ENCODE measurements around the gene NFYC. TPM values are rescaled to one million over a fixed set of nuclear protein-coding genes. Genes with fewer than 3 reads are reported as not detected.

Gene NFYC
- total RNA-seq, 1 experiment from 2014 or later = 45.8 TPM

DNA sequence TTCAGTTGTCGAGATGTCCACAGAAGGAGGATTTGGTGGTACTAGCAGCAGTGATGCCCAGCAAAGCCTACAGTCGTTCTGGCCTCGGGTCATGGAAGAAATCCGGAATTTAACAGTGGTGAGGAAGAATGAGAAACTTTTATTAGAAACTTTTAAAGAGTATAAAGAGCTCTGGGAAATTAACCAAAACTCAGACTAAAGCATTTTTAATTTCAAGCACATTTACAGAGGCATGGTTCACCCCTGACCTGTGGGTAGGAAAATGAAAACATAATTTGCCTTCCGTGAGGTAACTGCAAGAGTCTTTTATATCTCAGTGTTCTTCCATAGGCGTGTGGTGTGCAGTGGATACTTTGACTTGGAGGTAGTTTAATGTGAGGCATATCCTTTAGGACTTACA is 47.3 kb downstream of the NFYC start:
- DNase-seq (ENCODE audit: low spot score) = no peak

DNA sequence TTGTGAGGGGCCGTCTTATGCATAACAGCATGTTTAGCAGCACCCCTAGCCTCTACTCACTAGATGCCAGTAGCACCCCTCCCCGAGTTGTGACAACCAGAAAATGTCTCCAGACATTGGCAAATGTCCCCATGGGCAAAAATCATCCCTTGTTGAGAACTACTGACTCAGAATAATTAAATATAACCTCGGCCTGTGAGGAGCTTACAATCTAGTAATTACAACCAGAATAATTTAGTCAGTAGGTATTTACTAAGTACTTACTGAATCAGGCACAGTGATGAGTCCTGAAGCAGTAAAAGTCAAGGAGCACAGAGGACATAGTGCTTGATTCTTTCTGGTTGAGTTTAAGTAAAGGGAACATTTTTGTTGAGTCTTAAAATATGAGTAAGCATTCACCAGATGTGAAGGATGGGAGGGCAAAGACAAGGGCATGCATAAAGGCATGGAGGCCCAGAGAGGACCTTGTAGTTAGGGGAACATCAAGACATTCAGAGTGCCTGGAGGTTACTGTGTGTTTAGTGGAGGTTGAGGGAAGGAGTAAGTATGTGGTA is 48.0 kb downstream of the NFYC start:
- DNase-seq (ENCODE audit: low spot score) = no peak

DNA sequence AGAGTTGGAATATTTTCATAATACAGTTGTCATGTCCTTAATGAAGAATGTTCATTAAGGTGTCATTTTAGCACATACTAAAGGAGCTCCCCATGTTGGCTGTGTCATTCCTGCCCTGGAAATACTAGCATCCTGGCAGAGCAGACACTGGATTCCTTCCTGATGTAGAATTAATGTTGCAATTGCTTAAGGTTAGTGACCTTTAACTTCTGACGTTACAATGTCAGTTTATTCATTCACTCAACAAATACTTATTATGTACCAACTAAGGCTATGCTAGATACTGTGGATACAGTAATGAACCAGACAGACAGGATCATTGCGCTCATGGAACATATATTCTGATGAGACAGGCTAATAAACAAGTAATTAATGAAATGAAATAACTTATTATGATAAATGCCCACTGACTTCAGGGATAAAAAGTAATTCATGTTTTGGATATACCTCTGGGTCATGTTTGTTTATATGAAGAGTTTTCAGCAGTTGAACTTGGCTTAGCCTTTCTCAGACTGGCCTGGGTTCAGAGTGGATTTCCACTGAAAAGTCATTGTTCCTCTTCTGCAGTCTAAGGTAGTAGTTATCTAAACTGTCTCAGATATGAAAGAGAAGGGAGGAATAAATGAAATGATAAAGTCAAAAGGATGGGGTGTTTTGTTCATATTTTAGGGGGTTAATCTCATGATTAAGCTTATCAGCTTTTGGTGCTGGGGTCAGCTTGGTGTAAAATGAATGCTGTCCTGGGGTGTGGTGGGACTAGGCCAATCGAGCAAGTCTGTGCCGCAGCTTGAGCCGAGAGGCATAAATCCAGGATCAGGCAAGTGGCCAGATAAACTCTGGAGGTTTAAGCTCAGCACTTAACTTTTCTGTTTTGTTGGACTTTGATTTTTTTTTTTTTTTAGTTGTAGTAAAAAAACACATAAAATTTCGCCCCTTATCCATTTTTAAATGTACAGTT is 48.8 kb downstream of the NFYC start:
- no peak for DNase-seq (ENCODE audit: low spot score)

DNA sequence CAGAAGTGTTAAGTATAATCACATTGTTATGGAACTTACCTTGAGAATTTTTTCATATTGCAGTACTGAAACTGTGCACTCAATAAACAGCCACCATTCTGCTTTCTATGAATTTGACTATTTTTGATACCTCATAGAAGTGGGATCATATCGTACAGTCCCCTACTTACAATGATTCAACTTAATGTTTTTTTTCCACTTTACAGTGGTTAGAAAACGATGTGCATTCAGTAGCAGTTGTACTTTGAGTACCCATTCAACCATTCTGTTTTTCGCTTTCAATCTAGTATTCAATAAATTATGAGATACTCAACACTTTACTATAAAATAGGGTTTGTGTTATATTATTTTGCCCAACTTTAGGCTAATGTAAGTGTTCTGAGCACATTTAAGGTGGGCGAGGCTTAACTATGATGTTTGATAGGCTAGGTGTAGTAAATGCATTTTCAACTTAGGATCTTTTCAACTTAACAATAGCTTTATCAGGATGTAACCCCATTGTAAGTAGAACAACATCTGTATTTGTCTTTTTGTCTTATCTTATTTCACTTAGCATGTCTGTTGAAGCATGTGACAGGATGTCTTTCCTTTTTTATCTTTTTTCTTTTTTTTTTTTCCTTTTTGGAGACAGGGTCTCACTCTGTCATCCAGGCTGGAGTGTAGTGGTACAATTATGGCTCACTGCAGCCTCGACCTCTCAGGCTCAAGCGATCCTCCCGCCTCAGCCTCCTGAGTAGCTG is 49.7 kb downstream of the NFYC start:
- no peak for DNase-seq (ENCODE audit: low spot score)

DNA sequence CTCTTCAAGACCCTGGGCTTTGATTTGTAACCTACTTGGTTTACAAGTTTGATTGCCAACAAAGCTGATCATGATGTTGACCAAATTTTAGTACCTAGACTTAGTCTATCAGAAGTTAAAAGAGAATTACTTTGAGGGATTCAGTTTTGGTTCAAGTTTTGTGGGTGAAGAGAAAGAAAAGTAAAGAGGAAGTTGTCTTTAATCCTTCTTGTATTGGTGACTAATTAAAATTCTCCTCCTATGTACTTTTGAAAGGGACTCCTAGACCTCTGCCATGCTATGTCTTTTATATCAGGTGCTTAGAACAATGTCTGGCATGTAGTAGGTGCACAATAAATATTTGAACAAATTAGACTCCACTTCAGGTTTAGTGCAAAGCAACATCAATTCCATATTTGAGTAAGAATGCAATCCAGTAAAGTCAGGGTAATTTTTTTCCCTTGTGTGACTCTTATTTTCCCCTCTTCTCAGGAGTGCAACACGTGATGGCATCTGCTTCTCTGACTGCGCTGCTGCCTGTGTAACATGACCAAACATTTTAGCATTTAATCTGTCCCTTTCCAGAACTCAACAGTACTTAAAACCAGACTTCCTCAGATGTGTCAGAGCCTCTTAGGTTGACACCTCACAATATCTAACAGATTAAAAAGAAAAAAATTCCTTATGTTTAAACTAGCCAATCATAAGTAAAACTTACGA is 51.0 kb downstream of the NFYC start:
- DNase-seq (ENCODE audit: low spot score) = no peak

DNA sequence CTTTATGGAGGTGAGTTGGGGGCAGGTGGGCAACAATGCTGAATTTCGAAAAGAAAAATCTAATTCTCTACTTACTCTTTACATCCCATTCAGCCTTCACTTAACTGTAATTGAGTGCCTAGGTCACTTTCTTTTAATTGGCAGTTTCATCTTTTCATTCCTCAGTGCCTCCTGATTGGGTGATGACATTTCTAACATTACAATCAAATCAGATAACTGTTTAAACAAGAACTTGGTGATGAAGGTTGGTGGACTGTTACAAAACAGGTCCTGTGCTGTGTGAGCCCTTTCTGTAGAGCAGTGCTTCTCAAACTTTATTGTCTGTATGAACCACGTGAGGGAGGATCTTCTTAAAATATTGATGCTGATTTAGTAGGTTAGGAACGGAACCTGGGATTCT is 51.9 kb downstream of the NFYC start:
- no peak for DNase-seq (ENCODE audit: low spot score)

DNA sequence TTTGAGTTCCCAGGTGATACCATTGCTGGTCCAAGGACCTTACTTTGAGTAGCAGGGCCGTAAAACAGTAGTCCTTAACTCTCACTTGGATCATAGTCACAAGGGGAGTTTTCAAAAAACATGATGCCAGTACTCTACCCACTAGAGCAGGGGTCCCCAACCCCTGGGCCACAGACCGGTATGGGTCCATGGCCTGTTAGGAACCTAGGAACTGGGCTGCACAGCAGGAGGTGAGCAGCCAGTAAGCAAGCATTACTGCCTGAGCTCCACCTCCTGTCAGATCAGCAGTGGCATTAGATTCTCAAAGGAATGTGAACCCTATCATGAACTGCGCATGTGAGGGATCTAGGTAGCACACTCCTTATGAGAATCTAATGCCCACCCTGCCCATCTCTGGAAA is 52.4 kb downstream of the NFYC start:
- no peak for DNase-seq (ENCODE audit: low spot score)

DNA sequence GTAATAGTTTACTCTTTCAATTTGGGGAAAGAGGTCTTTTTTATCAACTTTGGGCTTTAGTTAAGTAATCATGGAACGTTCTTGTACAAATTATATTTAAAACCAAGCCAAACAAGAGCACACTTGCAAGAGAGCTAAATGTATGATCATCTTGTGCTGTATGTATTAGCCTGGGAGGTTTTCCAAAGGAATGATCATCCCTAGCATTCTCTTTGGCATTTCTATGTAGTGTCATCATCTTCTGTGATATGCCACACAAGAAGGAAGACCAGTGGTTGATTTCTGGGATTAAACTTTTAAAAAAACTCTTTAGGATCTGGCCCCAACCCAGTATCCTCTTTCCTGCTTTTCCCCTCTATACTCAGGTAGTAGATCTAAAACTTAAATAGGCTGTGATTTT is 53.7 kb downstream of the NFYC start:
- DNase-seq (ENCODE audit: low spot score) = no peak

DNA sequence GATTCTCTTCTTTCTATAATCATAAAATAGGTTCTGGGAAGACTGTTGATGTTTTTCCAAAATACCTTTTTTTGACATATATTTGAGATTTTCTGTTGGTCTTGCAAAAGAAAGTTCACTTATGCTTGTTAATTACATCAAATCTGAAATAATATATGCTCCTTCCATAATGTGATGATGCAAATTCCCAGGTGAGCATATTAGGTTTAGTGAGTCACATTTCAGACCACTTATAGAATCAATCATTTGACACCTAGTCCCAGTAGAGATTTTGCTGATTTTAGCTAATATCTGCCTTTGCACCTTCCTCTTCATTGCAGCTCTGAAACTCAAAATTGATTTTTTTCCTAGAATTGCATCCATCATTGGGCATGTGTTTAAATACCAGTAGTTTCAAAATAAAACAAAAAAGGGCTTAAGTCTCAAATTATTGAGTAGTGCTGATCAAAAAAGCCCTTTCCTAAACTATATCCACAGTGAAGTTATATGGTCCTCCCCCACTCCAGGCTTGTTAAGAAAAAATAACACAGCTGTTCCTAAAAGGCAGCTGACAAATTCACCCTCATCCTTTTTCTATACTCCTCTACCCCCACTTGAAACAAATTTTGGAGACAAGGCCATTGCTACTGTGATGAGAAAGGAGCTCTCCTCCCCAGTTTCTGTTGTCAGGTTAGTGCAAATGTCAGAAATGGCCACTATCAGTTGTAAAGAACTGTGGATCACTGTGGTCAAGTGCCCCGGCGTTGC is 55.0 kb downstream of the NFYC start:
- no peak for DNase-seq (ENCODE audit: low spot score)

DNA sequence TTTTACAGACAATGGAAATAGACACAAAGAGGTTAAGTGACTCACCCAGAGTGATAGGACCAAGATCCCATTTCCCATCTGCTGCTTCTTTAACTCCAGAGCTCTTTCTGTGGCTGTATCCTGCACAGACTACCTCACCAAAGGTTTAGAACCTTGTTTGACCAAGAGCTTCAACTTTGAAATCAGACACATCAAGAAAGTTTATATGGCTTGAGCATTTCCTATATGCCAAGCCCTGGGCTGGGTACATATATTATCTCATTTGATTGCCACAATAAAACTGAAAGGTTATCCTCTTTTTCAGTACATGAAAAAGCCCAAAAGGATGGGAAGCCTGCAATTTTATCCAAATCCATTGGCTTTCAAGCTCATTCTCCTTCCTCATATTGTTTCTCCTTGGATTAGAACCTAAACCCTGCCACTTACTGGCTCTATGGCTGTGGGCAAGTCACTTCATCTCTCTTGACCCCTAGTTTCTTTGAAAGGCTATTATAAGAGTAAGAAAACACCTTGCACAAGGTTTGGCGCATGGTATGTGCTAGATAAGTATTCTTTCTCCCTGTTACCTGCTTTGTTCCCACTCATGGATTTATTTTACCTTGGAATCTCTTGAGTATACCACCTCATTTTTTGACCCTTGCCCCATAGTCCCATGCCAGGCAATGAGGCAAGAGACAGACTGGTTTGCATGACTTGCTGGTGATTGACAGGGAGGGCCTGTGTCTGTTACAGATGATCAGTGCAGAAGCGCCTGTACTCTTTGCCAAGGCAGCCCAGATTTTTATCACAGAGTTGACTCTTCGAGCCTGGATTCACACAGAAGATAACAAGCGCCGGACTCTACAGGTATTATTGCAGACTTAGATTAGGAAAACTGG is 57.6 kb downstream of the NFYC start:
- no peak for DNase-seq (ENCODE audit: low spot score)

DNA sequence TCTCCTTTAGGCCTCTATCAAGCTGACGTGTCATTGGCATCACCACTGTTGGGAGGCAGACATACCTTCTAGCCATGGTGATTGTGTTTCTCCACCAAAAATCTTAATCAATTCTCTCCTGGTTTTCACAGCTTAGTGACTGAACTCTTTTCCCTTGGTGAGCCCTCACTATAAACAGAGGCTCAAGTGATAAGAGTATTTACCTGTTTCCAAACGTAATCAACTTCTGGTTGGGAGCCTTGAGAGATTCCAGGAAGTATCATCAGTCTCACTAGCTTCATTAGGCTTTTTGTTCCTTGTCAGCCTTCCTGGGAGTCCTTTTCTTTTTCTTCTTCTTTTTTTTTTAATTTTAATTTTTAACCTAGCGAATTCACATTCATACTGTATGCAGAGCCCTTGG is 58.3 kb downstream of the NFYC start:
- DNase-seq (ENCODE audit: low spot score) = no peak

DNA sequence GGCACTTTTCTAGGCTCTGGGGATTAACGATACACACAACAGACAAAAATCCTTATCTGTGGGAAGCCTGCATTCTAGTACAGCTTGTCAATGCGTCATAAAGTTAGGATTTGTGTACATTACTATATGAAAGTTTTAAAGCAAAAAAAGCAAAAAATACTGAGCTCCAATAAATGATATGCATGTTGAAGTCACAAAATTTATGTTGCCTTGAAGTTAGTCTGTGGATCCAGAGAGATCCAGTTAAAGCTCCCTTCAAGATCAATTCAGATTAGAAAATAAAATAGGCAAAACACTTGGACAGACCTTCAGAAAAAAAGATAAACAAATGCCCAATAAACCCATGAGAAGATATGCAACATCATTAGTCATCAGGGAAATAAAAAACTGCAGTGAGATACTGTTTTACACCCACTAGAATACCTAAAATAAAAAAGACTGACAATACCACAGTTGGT is 59.0 kb downstream of the NFYC start:
- no peak for DNase-seq (ENCODE audit: low spot score)

DNA sequence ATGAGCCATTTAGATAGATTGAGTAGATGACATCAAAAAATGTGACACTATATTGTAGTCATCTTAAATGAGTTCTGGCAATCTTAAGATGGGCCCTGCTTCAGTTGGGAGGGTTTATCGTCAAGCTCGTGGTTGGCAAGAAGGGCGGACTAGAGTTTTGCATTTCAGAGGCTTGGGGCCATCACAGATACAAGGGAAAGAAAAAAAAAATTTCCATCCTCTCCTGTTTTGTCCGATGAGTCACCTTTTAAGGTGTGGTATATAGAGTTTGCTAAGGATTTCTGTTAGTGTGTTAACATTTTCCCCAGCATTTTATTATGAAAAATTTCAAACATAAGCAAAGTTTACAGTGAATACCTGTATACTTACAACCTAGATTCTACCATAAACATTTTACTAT is 60.3 kb downstream of the NFYC start:
- no peak for DNase-seq (ENCODE audit: low spot score)

DNA sequence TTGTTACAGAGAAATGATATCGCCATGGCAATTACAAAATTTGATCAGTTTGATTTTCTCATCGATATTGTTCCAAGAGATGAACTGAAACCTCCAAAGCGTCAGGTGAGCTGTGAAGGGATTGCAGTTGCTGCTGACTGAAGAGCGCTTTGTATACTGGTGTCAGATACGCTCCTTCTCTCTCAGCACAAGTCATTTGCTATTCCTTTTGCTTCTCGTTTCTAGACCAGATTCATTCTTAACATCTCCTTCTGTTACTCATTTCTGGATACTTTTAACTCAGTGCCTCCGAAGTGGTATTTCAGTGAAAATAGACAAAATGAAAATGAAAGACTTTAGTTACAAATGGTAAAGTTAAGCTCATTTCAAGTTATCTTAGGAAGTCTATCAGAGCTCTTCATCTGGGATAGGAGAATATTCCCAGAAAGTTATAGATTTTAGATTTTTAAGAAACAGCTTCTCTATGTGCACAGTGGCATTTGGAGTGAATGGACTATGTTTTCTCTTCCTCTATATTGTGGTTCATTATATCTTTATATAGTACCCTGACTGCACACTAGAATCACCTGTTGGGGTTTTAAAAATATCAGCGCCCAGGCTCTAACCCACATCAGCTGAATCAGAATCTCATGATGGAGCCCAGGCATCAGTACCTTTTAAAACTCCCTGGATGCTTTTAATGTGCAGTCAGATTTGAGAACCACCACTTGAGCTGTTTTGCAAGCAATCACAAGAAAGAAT is 61.8 kb downstream of the NFYC start:
- DNase-seq (ENCODE audit: low spot score) = no peak

DNA sequence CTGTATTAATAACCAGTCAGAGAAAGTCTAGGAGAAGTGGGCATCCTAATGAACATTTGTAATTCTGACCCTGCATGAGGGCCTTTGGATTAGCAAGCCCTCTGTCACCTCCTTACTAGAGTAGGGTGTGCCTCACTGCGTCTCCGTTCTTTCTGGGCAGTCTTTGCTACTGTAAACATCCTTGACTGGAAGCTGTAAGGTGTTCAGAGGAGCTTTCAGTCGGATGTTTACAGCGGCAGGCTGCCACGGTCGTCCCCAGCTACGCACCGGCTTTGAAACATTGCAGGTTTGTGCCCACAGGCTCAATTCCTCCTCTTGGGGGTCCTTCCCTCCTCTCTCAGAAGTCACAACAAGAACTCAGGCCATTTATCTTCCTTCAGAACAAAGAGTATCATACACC is 62.7 kb downstream of the NFYC start:
- no peak for DNase-seq (ENCODE audit: low spot score)

DNA sequence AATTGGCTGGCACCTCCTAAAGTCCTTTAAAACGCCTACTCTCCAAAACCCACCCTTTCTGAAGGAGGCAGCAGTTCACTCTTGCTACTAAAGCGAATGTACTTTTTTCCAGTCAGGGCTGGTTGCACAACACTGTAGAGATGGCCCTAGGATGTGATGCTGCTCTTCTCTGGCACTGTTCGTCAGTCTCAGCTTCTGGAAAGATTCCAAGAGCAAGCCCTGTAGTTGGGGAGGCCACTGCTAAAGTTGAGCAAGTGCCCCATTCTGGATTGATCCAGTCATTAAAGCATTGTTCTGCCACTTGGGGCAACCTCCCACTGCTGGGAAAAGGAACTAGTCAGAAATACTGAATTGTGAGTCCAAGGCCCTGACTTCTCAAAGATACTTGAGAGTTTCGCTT is 63.6 kb downstream of the NFYC start:
- no peak for DNase-seq (ENCODE audit: low spot score)

DNA sequence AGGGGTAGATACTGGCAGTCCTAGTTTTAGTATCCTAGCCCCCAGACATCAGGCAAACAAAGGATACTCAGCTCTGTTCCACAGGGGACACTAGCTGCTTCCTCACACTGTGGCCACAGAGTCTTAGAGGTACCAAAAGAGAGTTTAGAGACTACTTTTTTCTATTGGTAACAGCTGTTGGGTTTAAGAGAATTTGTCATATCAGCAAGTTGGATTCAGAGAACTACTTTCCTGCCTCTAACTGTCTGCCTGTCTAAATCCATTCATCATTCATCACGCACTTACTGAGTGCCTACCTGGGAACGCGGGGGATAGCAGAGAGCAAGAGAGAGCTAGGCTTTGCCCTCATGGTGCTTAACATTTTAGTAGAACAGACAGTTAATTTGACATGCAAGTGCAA is 65.0 kb downstream of the NFYC start:
- DNase-seq (ENCODE audit: low spot score) = no peak

DNA sequence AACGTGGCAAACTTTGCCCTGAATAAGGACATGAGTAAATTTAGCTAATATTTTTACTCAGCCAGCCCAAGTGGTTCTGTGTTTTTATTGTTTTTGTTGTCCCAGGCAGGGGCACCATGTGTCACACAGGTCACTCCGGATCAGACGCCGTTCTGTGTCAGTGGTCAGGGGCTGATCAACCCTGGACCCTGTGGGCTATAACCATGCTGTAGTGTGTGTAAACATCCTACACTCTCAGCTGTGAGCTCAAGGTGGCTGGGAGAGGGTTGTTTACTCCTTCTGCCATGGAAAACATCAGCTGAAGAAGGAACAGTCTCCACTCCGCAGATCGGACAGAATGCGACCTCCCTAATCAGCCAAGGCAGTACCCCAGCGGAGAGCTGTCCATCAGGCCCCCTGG is 65.6 kb downstream of the NFYC start:
- no peak for DNase-seq (ENCODE audit: low spot score)

DNA sequence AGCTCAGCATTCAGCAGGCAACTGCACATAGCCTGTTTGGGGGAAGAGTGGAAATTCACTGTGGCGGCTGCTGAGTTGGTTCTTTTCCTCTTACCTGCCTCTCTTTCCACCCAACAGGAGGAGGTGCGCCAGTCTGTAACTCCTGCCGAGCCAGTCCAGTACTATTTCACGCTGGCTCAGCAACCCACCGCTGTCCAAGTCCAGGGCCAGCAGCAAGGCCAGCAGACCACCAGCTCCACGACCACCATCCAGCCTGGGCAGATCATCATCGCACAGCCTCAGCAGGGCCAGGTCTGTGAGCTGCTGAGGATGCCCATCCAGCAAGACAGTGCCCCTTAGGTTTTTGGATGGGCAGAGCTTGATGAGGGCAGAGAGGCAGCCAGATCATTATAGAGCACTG is 66.5 kb downstream of the NFYC start:
- DNase-seq (ENCODE audit: low spot score) = no peak

All from H4 (cell line).